ENCODE measurements around the gene ZNF214. TPM values are rescaled to one million over a fixed set of nuclear protein-coding genes. Genes with fewer than 3 reads are reported as not detected.

ZNF214 gene
- total and polyA plus RNA-seq, 4 donors = 0.57 to 2.3 (median 1.2) TPM

GRCh38 chr11:7028141-7028540 is 8.0 kb upstream of the ZNF214 start:
- WGBS = 93% methylated on average over 3 of the region's 3 CpGs
- no peak for DNase-seq (ENCODE audit: low spot score)
- no peak overlapping the region for H3K27ac ChIP-seq (ENCODE audit: low read depth in 1 of 2, low read length in 2 of 2)
- H3K9me3 ChIP-seq (ENCODE audit: control insufficient read depth in 4 of 4, low read length in 3 of 4) = no peaks in the 10 kb centered on the region
- TF ChIP-seq ATF3 (IDR thresholded peaks at IDR 0.05) (no peak), RAD21 (IDR thresholded peaks at IDR 0.05) (no peak), SP1 (IDR thresholded peaks at IDR 0.05) (no peak), TAF1 (conservative IDR thresholded peaks at IDR 0.05) (no peak), JUND (IDR thresholded peaks at IDR 0.05) (no peak), FOXA1 (IDR thresholded peaks at IDR 0.05) (no peak), RXRA (IDR thresholded peaks at IDR 0.05) (no peak), YY1 (IDR thresholded peaks at IDR 0.05) (no peak), ZBTB33 (IDR thresholded peaks at IDR 0.05) (no peak), FOXA2 (IDR thresholded peaks at IDR 0.05) (no peak), REST (IDR thresholded peaks at IDR 0.05) (no peak), CTCF (IDR thresholded peaks at IDR 0.05; ENCODE audit: low read depth, low read length, missing input control) (no peak), GABPA (IDR thresholded peaks at IDR 0.05 in 1 of 2, conservative IDR thresholded peaks at IDR 0.05 in 1 of 2) (no peak), EGR1 (IDR thresholded peaks at IDR 0.05; ENCODE audit: low read depth in 2 of 2) (no peak), NR2F2 (IDR thresholded peaks at IDR 0.05) (no peak), HNF4A (conservative IDR thresholded peaks at IDR 0.05) (no peak), MAX (IDR thresholded peaks at IDR 0.05) (no peak)
- H3K4me1 ChIP-seq (ENCODE audit: control insufficient read depth in 4 of 4, insufficient read depth in 4 of 4, low read length in 3 of 4) = peaks cover 0 to 20% (median 12%) of the 10 kb centered on the region in 4 donors
- H3K9ac ChIP-seq (ENCODE audit: low read depth in 1 of 2, low read length in 2 of 2) = no peak overlapping the region
- H3K36me3 ChIP-seq (ENCODE audit: control insufficient read depth in 4 of 4, insufficient read depth in 3 of 4, low read depth in 1 of 4, low read length in 3 of 4) = no peaks in the 10 kb centered on the region
- no peaks in the 10 kb centered on the region for H3K27me3 ChIP-seq (ENCODE audit: control insufficient read depth in 4 of 4, insufficient read depth in 4 of 4, low read length in 3 of 4)
- H3K4me3 ChIP-seq (ENCODE audit: low read depth in 1 of 3, low read length in 3 of 3) = no peak overlapping the region
